ENCODE data around the gene SRRM5. TPM values are rescaled to one million over a fixed set of nuclear protein-coding genes. Genes with fewer than 3 reads are reported as not detected.
"Not testable (repeated sequence)": the region's sequence is repeated elsewhere in the genome, so short reads cannot be mapped to it uniquely, and the experiment has no call there.

SRRM5 gene
- polyA plus RNA-seq, 2 of the 4 experiments (the other 2 are of a cell fraction) = 0.47 to 0.50 TPM

- POLR2A ChIA-PET = no interaction called here
- TF ChIP-seq MAFK (IDR thresholded peaks at IDR 0.05; ENCODE audit: partially characterized antibody) (peak; percentile 85), ESRRA (IDR thresholded peaks at IDR 0.05; ENCODE audit: borderline replicate concordance, low read length) (0 out of 2 replicates have a peak, but pooled peaks have one; percentile 23), HOXB13 (CRISPR knock-in tag; IDR thresholded peaks at IDR 0.05; ENCODE audit: low read depth) (no peak)
- FAIRE-seq (no peak), DNase-seq (ENCODE audit: low read depth in 1 of 2, low spot score in 1 of 2) (no peak), ATAC-seq (no peak)
- Histone ChIP-seq H3K9me3 (no peaks in the 10 kb centered on the region), H3K27ac (peak overlapping the region in 1 of 2 experiments; percentile 68; a peak in 3 of 6 replicates), H3K4me1 (peaks cover 24% of the 10 kb centered on the region), H3K4me2 (peak overlapping the region; percentile 14; the same call in 2 of the 3 replicates), H3K4me3 (no peak overlapping the region)
- WGBS (ENCODE audit: missing lambda C conversion rate) = 62% methylated on average over 16 of the region's 17 CpGs
- CTCF ChIA-PET = interaction anchor here (1.4 kb wide), 1 partner anchor 17 kb away, joined by 5 read pairs; no protein-coding TSS in a partner anchor
Observed at GRCh38 chr19:43634872-43635560, 23.1 kb downstream of the SRRM5 start.

- Histone ChIP-seq H3K27ac (peak overlapping the region in 1 of 2 experiments; percentile 68; a peak in 3 of 6 replicates), H3K4me1 (peaks cover 30% of the 10 kb centered on the region), H3K4me2 (peak overlapping the region; percentile 14; the same call in 1 of the 3 replicates)
- ATAC-seq; H3K4me3 ChIP-seq; H3K9me3 ChIP-seq; FAIRE-seq; DNase-seq (ENCODE audit: low read depth in 1 of 2, low spot score in 1 of 2); POLR2A ChIA-PET: not testable (repeated sequence)
- WGBS (ENCODE audit: missing lambda C conversion rate) = 64% methylated on average over 2 of the region's 2 CpGs
- CTCF ChIA-PET = interaction anchor here (1.4 kb wide), 1 partner anchor 17 kb away, joined by 5 read pairs; no protein-coding TSS in a partner anchor
Observed at GRCh38 chr19:43635561-43635940, 23.7 kb downstream of the SRRM5 start.

- ChIA-PET CTCF (interaction anchor here (2.0 kb wide), 1 partner anchor 16 kb away, joined by 9 read pairs; no protein-coding TSS in a partner anchor), POLR2A (no interaction called here)
- no peak overlapping the region for H3K4me2 ChIP-seq
- FAIRE-seq (no peak), DNase-seq (ENCODE audit: low read depth in 1 of 2, low spot score in 1 of 2) (no peak), ATAC-seq (no peak)
- WGBS (ENCODE audit: missing lambda C conversion rate) = 70% methylated on average over 14 of the region's 14 CpGs
- no peak overlapping the region for H3K4me3 ChIP-seq
- peak overlapping the region in 1 of 2 experiments; percentile 68; a peak in 3 of 6 replicates for H3K27ac ChIP-seq
- H3K9me3 ChIP-seq = no peaks in the 10 kb centered on the region
- TF ChIP-seq EP300 (IDR thresholded peaks at IDR 0.05) (no peak), USF2 (IDR thresholded peaks at IDR 0.05) (no peak), HDAC2 (IDR thresholded peaks at IDR 0.05) (no peak), TFCP2L1 (CRISPR knock-in tag; IDR thresholded peaks at IDR 0.05) (no peak), HES2 (IDR thresholded peaks at IDR 0.05) (no peak), E2F6 (IDR thresholded peaks at IDR 0.05; ENCODE audit: borderline replicate concordance, low read depth) (no peak), ZFP36 (IDR thresholded peaks at IDR 0.05; ENCODE audit: borderline replicate concordance, partially characterized antibody) (no peak), REST (IDR thresholded peaks at IDR 0.05) (no peak), ESRRA (IDR thresholded peaks at IDR 0.05; ENCODE audit: borderline replicate concordance, low read length) (no peak), FOSL2 (IDR thresholded peaks at IDR 0.05) (no peak), FOSL2 (CRISPR knock-in tag; IDR thresholded peaks at IDR 0.05) (no peak), CHD2 (IDR thresholded peaks at IDR 0.05; ENCODE audit: low read length, partially characterized antibody) (no peak), RCOR1 (IDR thresholded peaks at IDR 0.05; ENCODE audit: low read depth, low read length) (no peak), POLR2AphosphoS2 (conservative IDR thresholded peaks at IDR 0.05; ENCODE audit: low read length) (no peak), HOXB13 (CRISPR knock-in tag; IDR thresholded peaks at IDR 0.05; ENCODE audit: low read depth) (no peak), KDM1A (IDR thresholded peaks at IDR 0.05; ENCODE audit: low read depth) (no peak), SMC3 (IDR thresholded peaks at IDR 0.05) (no peak), FOXS1 (CRISPR knock-in tag; IDR thresholded peaks at IDR 0.05) (no peak)
- H3K4me1 ChIP-seq = peaks cover 30% of the 10 kb centered on the region
Observed at GRCh38 chr19:43636121-43636683, 24.3 kb downstream of the SRRM5 start.

Measured in A549 (cell line).